Cardiac fibroblast (primary cell): ENCODE results near the gene TMEM254.
"Not testable (repeated sequence)": the region's sequence is repeated elsewhere in the genome, so short reads cannot be mapped to it uniquely, and the experiment has no call there.

ENCODE experiments used
- DNase-seq, 2 donors: peaks; one replicate each; pipeline versions ENCODE4 v3.0.0 to v3.0.0-alpha.2; 2010; ENCODE audit warnings: low read depth in 2 of 2
- H3K4me3 ChIP-seq, 2 donors: replicated peaks in 1 of 2; 1 replicate in 1 of 2; 2 replicates in 1 of 2; pipeline ENCODE4 v1.5.1; 2011; ENCODE audit warnings: low read depth in 2 of 2, low read length in 2 of 2, mild to moderate bottlenecking in 2 of 2, moderate library complexity in 1 of 2
- TF ChIP-seq, protein P1 (sequence below): IDR thresholded peaks from one replicate; pipeline ENCODE4 v1.5.1; 2011; ENCODE audit warnings: low read depth, mild to moderate bottlenecking, low read length, inconsistent platforms

TMEM254 gene

DNA sequence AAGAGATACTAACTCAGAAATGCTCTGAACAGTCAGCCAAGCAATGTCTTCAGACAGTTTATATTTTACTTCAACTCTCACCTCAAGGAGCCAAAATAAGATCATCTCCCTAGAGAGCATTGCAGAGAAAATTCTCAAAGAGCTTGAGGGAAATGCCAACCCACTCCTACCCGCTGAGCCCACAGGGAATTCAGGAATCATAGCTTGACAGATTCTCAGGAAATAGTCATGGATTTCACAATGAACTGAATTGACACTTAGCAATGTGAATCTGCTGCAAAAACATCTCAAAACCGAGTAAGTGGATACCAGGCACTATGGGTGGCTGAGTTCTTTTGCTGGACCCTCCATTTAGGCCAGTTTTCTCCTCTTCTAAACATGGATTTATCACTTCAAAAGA, 44.3 kb downstream of the TMEM254 start:
- H3K4me3 ChIP-seq: no peak overlapping the region
- DNase-seq: peak; percentile 80 to 88
- TF ChIP-seq, protein P1, sequence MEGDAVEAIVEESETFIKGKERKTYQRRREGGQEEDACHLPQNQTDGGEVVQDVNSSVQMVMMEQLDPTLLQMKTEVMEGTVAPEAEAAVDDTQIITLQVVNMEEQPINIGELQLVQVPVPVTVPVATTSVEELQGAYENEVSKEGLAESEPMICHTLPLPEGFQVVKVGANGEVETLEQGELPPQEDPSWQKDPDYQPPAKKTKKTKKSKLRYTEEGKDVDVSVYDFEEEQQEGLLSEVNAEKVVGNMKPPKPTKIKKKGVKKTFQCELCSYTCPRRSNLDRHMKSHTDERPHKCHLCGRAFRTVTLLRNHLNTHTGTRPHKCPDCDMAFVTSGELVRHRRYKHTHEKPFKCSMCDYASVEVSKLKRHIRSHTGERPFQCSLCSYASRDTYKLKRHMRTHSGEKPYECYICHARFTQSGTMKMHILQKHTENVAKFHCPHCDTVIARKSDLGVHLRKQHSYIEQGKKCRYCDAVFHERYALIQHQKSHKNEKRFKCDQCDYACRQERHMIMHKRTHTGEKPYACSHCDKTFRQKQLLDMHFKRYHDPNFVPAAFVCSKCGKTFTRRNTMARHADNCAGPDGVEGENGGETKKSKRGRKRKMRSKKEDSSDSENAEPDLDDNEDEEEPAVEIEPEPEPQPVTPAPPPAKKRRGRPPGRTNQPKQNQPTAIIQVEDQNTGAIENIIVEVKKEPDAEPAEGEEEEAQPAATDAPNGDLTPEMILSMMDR: no peak

DNA sequence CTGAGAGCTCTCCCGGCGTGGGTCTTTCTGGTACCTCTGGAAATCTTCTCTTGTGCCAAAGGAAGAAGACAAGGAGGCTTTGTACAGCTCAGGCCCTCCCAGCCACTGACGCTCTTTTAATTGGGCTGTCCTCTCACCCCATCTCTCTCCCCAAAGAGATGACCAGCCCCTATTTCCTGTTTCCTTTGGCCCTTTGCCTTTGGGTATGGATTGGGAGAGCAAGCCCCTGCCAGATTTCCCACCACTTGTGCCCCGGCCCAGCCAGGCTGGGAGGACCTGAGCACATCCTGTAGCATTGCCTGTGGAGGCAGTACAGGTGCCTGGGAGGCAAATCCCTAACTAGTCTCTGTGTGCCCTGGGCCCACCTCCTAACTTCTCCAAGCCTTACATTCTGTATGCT, 48.4 kb downstream of the TMEM254 start:
- DNase-seq: no peak
- TF ChIP-seq, protein P1: no peak
- no peak overlapping the region for H3K4me3 ChIP-seq

DNA sequence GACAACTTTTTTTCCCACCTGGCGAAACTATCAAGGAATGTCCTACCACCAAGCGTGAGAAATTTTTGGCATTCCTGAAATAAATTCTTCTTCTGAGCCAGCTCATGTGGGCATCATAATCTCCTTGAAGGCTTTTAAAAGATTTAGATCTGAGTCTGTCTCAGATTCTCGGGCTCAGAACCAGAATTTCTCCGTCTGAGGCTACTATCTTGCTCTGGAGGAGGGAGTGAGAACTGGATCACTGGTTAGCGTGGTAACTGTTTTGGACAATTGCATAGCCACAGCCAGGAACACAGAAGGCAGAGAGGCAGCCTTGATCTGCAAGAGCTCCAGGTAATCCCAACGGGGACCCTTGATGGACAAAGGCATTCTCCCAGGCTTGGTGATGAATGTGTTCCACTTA, 53.0 kb downstream of the TMEM254 start:
- DNase-seq: peak in 1 of 2 donors; percentile 15
- no peak overlapping the region for H3K4me3 ChIP-seq
- TF ChIP-seq, protein P1: no peak

DNA sequence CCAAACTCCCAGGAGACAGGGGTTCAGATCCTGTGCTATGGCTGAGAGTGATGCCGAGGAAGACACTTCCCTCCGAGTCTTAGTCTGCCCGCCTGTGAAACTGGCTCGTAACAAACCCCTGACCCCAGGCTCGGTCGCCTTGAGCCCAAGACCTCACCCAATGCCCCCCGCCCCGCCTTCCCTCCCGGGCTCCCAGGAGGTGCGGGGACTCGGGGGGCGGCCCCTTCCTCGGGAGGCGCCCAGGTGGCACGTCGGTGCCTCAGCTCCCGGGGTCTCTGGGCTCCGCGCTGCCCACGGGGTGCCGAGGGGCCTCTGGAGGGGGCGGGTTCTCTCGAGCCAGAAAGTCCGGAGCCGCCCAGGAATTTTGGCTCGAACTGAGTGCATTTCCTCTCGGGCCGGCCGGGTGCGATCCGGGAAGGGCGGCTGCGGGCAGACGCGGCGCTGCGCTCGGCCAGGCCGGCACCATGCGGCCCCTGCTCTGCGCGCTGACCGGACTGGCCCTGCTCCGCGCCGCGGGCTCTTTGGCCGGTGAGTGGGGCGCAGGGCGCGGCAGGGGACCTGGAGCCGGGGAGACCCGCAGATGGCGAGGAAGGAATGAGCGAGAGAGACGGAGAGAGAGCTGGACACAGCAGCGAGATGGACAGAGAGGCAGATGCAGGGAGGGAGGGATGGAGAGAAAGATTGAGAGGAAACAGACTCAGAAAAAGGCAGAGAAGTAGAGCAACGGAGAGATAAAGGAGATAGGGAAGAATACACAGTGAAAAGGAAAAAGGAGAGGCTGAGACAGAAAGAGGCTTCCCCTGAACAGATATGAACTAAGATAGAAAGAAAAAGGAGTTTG, 54.1 kb downstream of the TMEM254 start, which contains the start of gene PLAC9:
PLAC9 (plus strand) TSS at position 432 of the 841 bp plus-strand sequence; CDS start at position 465, 33 bp downstream.
- H3K4me3 ChIP-seq: peak within 1 kb of the TSS; percentile 56 to 63
- DNase-seq: peak; percentile 32 to 73
- TF ChIP-seq, protein P1: no peak

DNA sequence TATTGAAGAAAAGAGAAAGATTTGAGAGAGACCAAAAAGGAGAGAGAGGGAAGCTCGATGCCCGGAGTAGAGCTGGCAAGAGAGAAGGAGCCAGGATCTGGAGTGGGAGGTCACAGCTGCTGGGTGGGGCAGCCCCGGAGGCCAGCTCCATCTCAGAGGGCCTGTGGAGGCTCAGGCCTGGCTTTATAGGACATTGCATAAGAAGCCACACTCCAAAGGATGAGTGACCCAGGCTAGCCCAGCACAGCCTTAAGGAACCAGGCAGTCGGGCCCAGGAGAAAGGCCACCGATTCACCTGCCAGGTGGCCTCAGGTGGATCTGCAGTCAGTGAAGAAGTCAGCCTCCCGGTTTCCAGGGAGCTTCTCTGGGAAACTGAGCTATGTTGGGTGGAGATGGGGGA, 54.7 kb downstream of the TMEM254 start:
- H3K4me3 ChIP-seq: peak overlapping the region; percentile 56 to 63
- peak; percentile 56 to 70 for DNase-seq
- TF ChIP-seq, protein P1: no peak

DNA sequence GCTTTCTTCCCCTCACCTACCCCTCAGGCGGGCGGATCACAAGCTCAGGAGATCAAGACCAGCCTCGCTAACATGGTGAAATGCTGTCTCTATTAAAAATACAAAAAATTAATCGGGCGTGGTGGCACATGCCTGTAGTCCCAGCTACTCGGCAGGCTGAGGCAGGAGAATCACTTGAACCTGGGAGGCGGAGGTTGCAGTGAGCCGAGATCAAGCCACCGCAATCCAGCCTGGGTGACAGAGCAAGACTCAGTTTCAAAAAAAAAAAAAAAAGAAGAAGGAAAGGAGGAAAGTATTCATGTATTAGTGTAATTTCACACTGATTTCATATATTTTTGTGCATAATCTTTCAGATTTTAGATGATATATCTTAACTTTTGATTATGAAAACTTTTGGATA, 55.2 kb downstream of the TMEM254 start:
- peak overlapping the region; percentile 56 to 63 for H3K4me3 ChIP-seq
- DNase-seq: not testable (repeated sequence)

DNA sequence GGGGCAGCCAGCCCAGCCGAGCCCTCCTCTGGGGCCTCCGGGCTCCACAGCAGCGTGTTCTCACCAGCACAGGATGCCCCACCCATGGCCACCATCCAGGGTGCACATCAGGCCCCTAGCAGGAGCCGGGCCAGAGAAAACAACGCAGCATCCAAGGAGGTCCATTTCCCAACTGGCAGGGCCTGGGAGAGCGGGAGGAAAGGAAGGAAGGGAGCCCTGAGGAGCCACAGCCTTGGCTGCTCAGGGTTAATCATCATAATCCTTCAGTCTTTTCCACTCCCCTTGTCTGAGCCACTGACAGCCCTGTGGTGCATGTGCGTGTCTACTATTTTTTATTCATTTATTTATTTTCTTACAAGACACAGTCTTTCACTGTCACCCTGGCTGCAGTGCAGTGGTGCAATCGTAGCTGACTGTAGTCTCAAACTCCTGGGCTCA, 57.7 kb downstream of the TMEM254 start:
- H3K4me3 ChIP-seq: no peak overlapping the region
- peak; percentile 95 to 98 for DNase-seq
- TF ChIP-seq, protein P1: no peak
